CD4-positive, alpha-beta memory T cell (primary cell): ENCODE results near the gene SPTB. TPM values are rescaled to one million over a fixed set of nuclear protein-coding genes. Genes with fewer than 3 reads are reported as not detected.
A peak's percentile ranks its signal among the peaks of the same experiment; 100 is the strongest.

Source experiments
- CTCF ChIA-PET: fragments of 350-600 bp; sonication (Branson Sonifier 250); formaldehyde crosslinking; loops from one replicate; lab custom pipeline; 2021; ENCODE audit warnings: inconsistent platforms; ENCODE audit not compliant: partially characterized antibody; lab: Charles Lee
- POLR2A ChIA-PET: fragments of 350-600 bp; sonication (Branson Sonifier 250); formaldehyde crosslinking; loops from one replicate; lab custom pipeline; 2021; ENCODE audit not compliant: partially characterized antibody; lab: Charles Lee
- DNase-seq, 5 donors: peaks; one replicate each; pipeline versions ENCODE4 v3.0.0 to v3.0.0-alpha.2; 2020 to 2022; ENCODE audit warnings: mixed read lengths in 1 of 5
- H3K27ac ChIP-seq: one replicate; pipeline ENCODE4 v1.7.0; 2013; ENCODE audit warnings: low read depth, low read length
- H3K27me3 ChIP-seq: 2 replicates; pipeline ENCODE4 v1.7.0; 2013; ENCODE audit warnings: mild to moderate bottlenecking, low read length, moderate library complexity; ENCODE audit not compliant: insufficient read depth
- H3K36me3 ChIP-seq: 2 replicates; pipeline ENCODE4 v1.7.0; 2013; ENCODE audit warnings: mild to moderate bottlenecking, low read length, moderate library complexity; ENCODE audit not compliant: insufficient read depth
- H3K4me1 ChIP-seq: 2 replicates; pipeline ENCODE4 v1.7.0; 2013; ENCODE audit warnings: mild to moderate bottlenecking, low read length, moderate library complexity; ENCODE audit not compliant: insufficient read depth
- H3K4me3 ChIP-seq, 2 donors: one replicate each; pipeline ENCODE4 v1.7.0; 2013; ENCODE audit warnings: low read length in 2 of 2, mild to moderate bottlenecking in 1 of 2
- H3K9me3 ChIP-seq, 2 donors: one replicate each; pipeline ENCODE4 v1.7.0; 2013; ENCODE audit warnings: low read length in 2 of 2, control low read depth in 1 of 2; ENCODE audit not compliant: control insufficient read depth in 1 of 2
- H3K27ac Mint-ChIP-seq, 7 donors: one replicate each; pipeline ENCODE4 v1.8.0; 2020 to 2021; ENCODE audit warnings: mixed read lengths in 7 of 7, mild to moderate bottlenecking in 6 of 7, inconsistent platforms in 3 of 7, moderate library complexity in 3 of 7
- H3K27me3 Mint-ChIP-seq, 2 donors: one replicate each; pipeline ENCODE4 v1.8.0; 2020 to 2021; ENCODE audit warnings: mixed read lengths in 2 of 2
- H3K36me3 Mint-ChIP-seq, 2 donors: one replicate each; pipeline ENCODE4 v1.8.0; 2020 to 2021; ENCODE audit warnings: mixed read lengths in 2 of 2, inconsistent platforms in 1 of 2, mild to moderate bottlenecking in 1 of 2
- H3K4me1 Mint-ChIP-seq, 4 donors: one replicate each; pipeline ENCODE4 v1.8.0; 2020 to 2021; ENCODE audit warnings: mixed read lengths in 4 of 4, mild to moderate bottlenecking in 1 of 4
- H3K4me3 Mint-ChIP-seq, 8 donors: one replicate each; pipeline ENCODE4 v1.8.0; 2020 to 2021; ENCODE audit warnings: mixed read lengths in 8 of 8, mild to moderate bottlenecking in 7 of 8, moderate library complexity in 6 of 8, inconsistent platforms in 3 of 8
- H3K9me3 Mint-ChIP-seq, 8 donors: one replicate each; pipeline ENCODE4 v1.8.0; 2020 to 2021; ENCODE audit warnings: mixed read lengths in 8 of 8, mild to moderate bottlenecking in 5 of 8, inconsistent platforms in 3 of 8, moderate library complexity in 1 of 8
- intact Hi-C: fragments of 100-400 bp; cut with micrococcal nuclease; formaldehyde crosslinking; loops from one replicate; pipeline ENCODE4 v1.15.1; 2023
- polyA plus RNA-seq, 2 donors: library from polyadenylated mRNA; unstranded; fragments of 300-500 nt; fragmentation: Illumina TruSeq; gene quantifications; one replicate each; pipeline ENCODE4 v1.2.3, GENCODE V29; 2021
- total RNA-seq, 2 experiments: library from RNA; stranded (reverse); gene quantifications; one replicate each; pipeline ENCODE4 v1.2.3, GENCODE V29; 2021

SPTB gene
- total and polyA plus RNA-seq, 4 experiments from 2014 or later: 0.03 to 0.37 (median 0.09) TPM; not detected in 1

DNA sequence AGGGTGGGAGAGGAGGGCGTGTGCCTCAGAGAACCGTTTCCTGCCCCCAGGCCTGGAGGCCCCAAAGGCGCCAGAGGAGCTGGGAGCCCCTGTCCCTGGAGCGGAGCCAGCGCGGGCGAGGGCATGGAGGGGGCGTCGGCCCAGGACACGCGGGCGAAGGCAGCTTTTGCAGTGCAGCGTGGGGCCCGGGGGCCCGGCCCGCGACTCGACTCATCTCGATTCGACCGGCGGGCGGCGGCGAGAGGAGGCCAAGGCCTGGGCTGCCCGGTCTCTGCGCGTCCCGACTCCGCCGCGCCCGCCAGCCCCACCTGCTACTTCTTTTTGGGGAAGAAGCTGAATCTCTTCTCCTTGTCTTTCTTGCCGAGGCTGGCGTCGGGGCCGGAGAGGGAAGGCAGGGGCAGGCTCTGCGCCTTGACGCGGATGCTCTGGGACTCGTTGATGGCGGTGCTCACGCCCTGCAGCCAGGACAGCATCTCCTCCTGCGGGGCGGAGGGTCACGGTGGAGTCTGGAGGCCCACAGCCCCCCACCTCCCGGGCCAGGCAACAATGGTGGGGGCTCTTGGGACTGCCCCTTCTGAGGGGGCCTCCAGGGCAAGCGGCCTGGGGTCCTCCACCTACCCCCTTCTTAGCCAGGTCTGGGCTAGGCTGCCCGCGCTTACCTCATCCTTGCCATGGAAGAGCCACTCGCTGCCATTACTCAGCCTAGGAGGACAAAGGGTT lies 130.6 kb downstream of the SPTB start:
- CTCF ChIA-PET: interaction anchor here (0.7 to 2.4 kb wide), 6 partner anchors 13 to 78 kb away, joined by 3 to 9 read pairs (median 4); no protein-coding TSS in a partner anchor
- peaks cover 38% of the 10 kb centered on the region for H3K4me1 ChIP-seq
- peak overlapping the region in 1 of 7 donors; percentile 12 for H3K27ac Mint-ChIP-seq
- H3K9me3 ChIP-seq: no peaks in the 10 kb centered on the region
- DNase-seq: no peak
- H3K36me3 Mint-ChIP-seq: peaks cover 15 to 35% of the 10 kb centered on the region in 2 donors
- H3K4me3 ChIP-seq: no peak overlapping the region
- H3K27ac ChIP-seq: no peak overlapping the region
- peaks cover 0 to 1% (median 0%) of the 10 kb centered on the region in 8 donors for H3K9me3 Mint-ChIP-seq
- H3K27me3 ChIP-seq: no peaks in the 10 kb centered on the region
- H3K4me3 Mint-ChIP-seq: no peak overlapping the region
- H3K36me3 ChIP-seq: no peaks in the 10 kb centered on the region
- intact Hi-C loops: no loop called here
- peaks cover 27 to 55% (median 35%) of the 10 kb centered on the region in 4 donors for H3K4me1 Mint-ChIP-seq
- POLR2A ChIA-PET: interaction anchor here (1.1 kb wide), 2 partner anchors 40 to 45 kb away, joined by 4 to 8 read pairs; partner anchors contain the start of gene PLEKHG3
- no peaks in the 10 kb centered on the region for H3K27me3 Mint-ChIP-seq

DNA sequence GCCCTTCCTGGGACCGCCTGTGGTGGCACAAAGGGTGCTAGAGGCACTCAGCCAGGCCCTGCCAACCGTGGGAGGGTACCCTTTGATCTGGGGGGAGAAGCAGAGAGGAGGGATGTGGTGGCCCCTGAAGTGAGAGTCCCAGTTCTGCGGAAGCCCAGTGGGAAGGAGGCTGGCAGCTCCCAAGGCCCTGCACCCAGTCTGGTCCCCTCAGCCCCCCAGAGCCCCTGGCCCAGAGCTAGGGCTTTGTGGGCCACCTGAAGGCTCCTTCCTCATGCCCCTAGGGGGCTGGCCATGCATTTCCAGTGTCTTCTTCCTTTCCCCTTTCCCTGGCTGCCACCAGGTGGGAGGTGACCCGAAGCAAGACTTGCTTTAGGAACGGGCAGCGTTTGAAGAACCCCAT lies 131.2 kb downstream of the SPTB start:
- Mint-ChIP-seq H3K36me3 (peaks cover 21 to 39% of the 10 kb centered on the region in 2 donors), H3K27me3 (no peaks in the 10 kb centered on the region), H3K9me3 (peaks cover 0 to 5% (median 0%) of the 10 kb centered on the region in 8 donors), H3K4me3 (no peak overlapping the region), H3K27ac (peak overlapping the region in 2 of 7 donors; percentile 42 to 47), H3K4me1 (peaks cover 29 to 53% (median 35%) of the 10 kb centered on the region in 4 donors)
- no peak for DNase-seq
- Histone ChIP-seq H3K4me1 (peaks cover 33% of the 10 kb centered on the region), H3K27ac (no peak overlapping the region), H3K27me3 (no peaks in the 10 kb centered on the region), H3K4me3 (no peak overlapping the region), H3K36me3 (no peaks in the 10 kb centered on the region), H3K9me3 (no peaks in the 10 kb centered on the region)
- intact Hi-C loops: no loop called here
- POLR2A ChIA-PET: interaction anchor here (1.2 kb wide), 2 partner anchors 30 to 44 kb away, joined by 3 to 9 read pairs; partner anchors contain the start of gene PLEKHG3
- CTCF ChIA-PET: interaction anchor here (0.6 to 1.0 kb wide), 3 partner anchors 14 to 77 kb away, joined by 3 read pairs; no protein-coding TSS in a partner anchor

DNA sequence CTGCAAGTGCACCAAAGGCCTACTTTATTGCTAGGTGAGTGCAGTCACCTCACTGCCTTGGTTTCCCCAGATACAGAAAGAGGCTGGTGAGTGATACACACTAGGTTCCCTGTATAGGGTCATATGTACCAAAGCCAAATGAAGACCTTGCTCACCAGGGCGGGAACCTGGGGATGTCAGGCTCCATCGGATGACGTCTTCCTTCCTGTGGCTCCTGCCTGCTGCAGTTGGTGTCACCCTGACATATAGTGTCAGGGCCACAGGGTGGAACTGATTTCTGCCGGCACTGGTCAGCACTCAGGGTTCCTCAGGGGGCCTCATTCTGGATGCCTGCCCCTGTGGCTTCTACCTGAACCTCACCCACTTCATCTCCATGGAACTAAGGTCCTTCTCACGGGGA lies 132.4 kb downstream of the SPTB start:
- H3K9me3 Mint-ChIP-seq: peaks cover 0 to 5% (median 0%) of the 10 kb centered on the region in 8 donors
- peaks cover 29% of the 10 kb centered on the region for H3K4me1 ChIP-seq
- ChIA-PET POLR2A (interaction anchor here (0.8 to 2.8 kb wide), 7 partner anchors 9 to 42 kb away, joined by 3 to 11 read pairs (median 7); partner anchors contain the start of gene PLEKHG3), CTCF (interaction anchor here (0.8 to 2.4 kb wide), 5 partner anchors 8 to 77 kb away, joined by 4 to 11 read pairs (median 4); partner anchors contain the start of gene PLEKHG3)
- no peak overlapping the region for H3K27ac ChIP-seq
- DNase-seq: peak in 1 of 5 donors; percentile 56
- H3K4me3 ChIP-seq: no peak overlapping the region
- H3K36me3 Mint-ChIP-seq: peaks cover 28 to 44% of the 10 kb centered on the region in 2 donors
- peaks cover 28 to 47% (median 35%) of the 10 kb centered on the region in 4 donors for H3K4me1 Mint-ChIP-seq
- no peaks in the 10 kb centered on the region for H3K36me3 ChIP-seq
- intact Hi-C loops: no loop called here
- no peaks in the 10 kb centered on the region for H3K9me3 ChIP-seq
- H3K27me3 Mint-ChIP-seq: no peaks in the 10 kb centered on the region
- H3K27ac Mint-ChIP-seq: peak overlapping the region in 6 of 7 donors; percentile 78 to 93 (median 87)
- no peaks in the 10 kb centered on the region for H3K27me3 ChIP-seq
- H3K4me3 Mint-ChIP-seq: peak overlapping the region in 1 of 8 donors; percentile 30

GRCh38 chr14:64746298-64747250 lies 133.1 kb downstream of the SPTB start:
- H3K4me1 Mint-ChIP-seq: peaks cover 30 to 47% (median 38%) of the 10 kb centered on the region in 4 donors
- Histone ChIP-seq H3K9me3 (no peaks in the 10 kb centered on the region), H3K27me3 (no peaks in the 10 kb centered on the region), H3K4me1 (peaks cover 29% of the 10 kb centered on the region), H3K36me3 (peaks cover under 1% of the 10 kb centered on the region), H3K4me3 (no peak overlapping the region), H3K27ac (peak overlapping the region; percentile 28)
- peaks cover 0 to 5% (median 0%) of the 10 kb centered on the region in 8 donors for H3K9me3 Mint-ChIP-seq
- CTCF ChIA-PET: interaction anchor here (0.8 to 2.4 kb wide), 12 partner anchors 8 to 76 kb away, joined by 3 to 11 read pairs (median 4); partner anchors contain the start of gene PLEKHG3
- intact Hi-C loops: no loop called here
- H3K27ac Mint-ChIP-seq: peak overlapping the region; percentile 81 to 93 (median 86)
- peak overlapping the region in 2 of 8 donors; percentile 45 to 66 for H3K4me3 Mint-ChIP-seq
- peaks cover 31 to 51% of the 10 kb centered on the region in 2 donors for H3K36me3 Mint-ChIP-seq
- DNase-seq: no peak
- POLR2A ChIA-PET: interaction anchor here (0.8 to 2.8 kb wide), 13 partner anchors 10 to 78 kb away, joined by 3 to 11 read pairs (median 7); partner anchors contain the start of gene PLEKHG3
- no peaks in the 10 kb centered on the region for H3K27me3 Mint-ChIP-seq

DNA sequence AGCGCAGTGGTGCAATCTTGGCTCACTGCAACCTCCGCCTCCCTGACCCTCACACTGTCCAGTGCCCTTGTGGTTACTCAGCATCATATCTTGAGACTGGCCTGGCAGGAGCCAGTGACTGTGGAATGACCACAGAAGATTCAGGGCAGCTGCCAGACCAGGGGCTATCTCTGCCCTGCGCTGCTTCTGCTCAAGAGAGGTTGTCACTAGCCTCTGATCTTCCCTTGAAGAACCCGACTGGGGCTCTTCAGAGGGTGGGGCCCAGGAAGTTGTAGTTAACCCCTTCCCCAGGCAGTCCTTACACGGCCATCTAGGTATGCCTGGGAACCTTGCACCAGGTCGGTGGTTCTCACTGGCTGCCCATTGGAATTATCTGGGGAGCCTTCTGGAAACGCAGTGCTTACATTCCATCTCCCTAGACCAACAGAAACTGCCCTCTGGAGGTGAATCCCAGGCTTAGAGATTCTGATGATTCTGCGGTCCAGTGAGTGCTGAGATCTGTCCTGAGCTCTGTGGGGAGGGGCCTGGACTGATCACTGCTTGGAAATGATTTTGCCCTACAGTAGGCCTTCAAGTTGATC lies 134.1 kb downstream of the SPTB start:
- Mint-ChIP-seq H3K4me3 (peak overlapping the region in 7 of 8 donors; percentile 12 to 75 (median 43)), H3K4me1 (peaks cover 30 to 52% (median 38%) of the 10 kb centered on the region in 4 donors), H3K27ac (peak overlapping the region; percentile 71 to 93 (median 85)), H3K9me3 (peaks cover 0 to 5% (median 0%) of the 10 kb centered on the region in 8 donors), H3K27me3 (no peaks in the 10 kb centered on the region), H3K36me3 (peaks cover 37 to 60% of the 10 kb centered on the region in 2 donors)
- H3K4me1 ChIP-seq: peaks cover 29% of the 10 kb centered on the region
- no peaks in the 10 kb centered on the region for H3K27me3 ChIP-seq
- ChIA-PET POLR2A (interaction anchor here (0.8 to 2.8 kb wide), 8 partner anchors 10 to 41 kb away, joined by 3 to 11 read pairs (median 7); partner anchors contain the start of gene PLEKHG3), CTCF (interaction anchor here (0.8 to 2.4 kb wide), 11 partner anchors 9 to 74 kb away, joined by 3 to 11 read pairs (median 4); partner anchors contain the start of gene PLEKHG3)
- H3K4me3 ChIP-seq: no peak overlapping the region
- H3K9me3 ChIP-seq: no peaks in the 10 kb centered on the region
- H3K27ac ChIP-seq: peak overlapping the region; percentile 28
- no peak for DNase-seq
- intact Hi-C loops: no loop called here
- peaks cover 10% of the 10 kb centered on the region for H3K36me3 ChIP-seq

DNA sequence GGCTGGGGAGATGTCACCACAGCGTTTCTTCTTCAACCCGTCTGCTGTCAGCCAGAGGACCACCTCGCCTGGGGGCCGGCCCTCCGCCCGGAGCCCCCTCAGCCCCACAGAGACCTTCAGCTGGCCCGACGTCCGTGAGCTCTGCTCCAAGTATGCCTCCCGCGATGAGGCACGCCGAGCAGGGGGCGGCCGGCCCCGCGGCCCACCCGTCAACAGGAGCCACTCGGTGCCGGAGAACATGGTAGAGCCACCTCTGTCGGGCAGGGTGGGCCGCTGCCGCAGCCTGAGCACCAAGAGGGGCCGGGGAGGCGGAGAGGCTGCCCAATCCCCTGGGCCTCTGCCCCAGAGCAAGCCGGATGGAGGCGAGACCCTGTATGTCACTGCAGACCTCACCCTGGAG lies 136.6 kb downstream of the SPTB start:
- Mint-ChIP-seq H3K27ac (no peak overlapping the region), H3K9me3 (peaks cover 0 to 5% (median 0%) of the 10 kb centered on the region in 8 donors), H3K4me3 (no peak overlapping the region), H3K27me3 (no peaks in the 10 kb centered on the region), H3K36me3 (peaks cover 53 to 74% of the 10 kb centered on the region in 2 donors), H3K4me1 (peaks cover 30 to 51% (median 40%) of the 10 kb centered on the region in 4 donors)
- no peak overlapping the region for H3K27ac ChIP-seq
- no peak overlapping the region for H3K4me3 ChIP-seq
- H3K27me3 ChIP-seq: no peaks in the 10 kb centered on the region
- CTCF ChIA-PET: interaction anchor here (1.1 to 1.4 kb wide), 3 partner anchors 21 to 44 kb away, joined by 3 to 5 read pairs (median 4); partner anchors contain the start of gene PLEKHG3
- POLR2A ChIA-PET: interaction anchor here (1.2 to 1.8 kb wide), 2 partner anchors 12 to 22 kb away, joined by 4 to 5 read pairs; no protein-coding TSS in a partner anchor
- H3K9me3 ChIP-seq: no peaks in the 10 kb centered on the region
- peaks cover 32% of the 10 kb centered on the region for H3K36me3 ChIP-seq
- intact Hi-C loops: no loop called here
- DNase-seq: no peak
- H3K4me1 ChIP-seq: peaks cover 29% of the 10 kb centered on the region
